ENCODE results near the gene RBM20. TPM values are rescaled to one million over a fixed set of nuclear protein-coding genes. Genes with fewer than 3 reads are reported as not detected.

Gene RBM20
- total RNA-seq, 2 donors from 2014 or later: 0.06 to 0.20 TPM

- Mint-ChIP-seq H3K27ac (no peak overlapping the region), H3K9me3 (peaks cover 0 to 4% of the 10 kb centered on the region in 2 donors), H3K36me3 (no peaks in the 10 kb centered on the region)
- DNase-seq (ENCODE audit: low spot score in 2 of 2) (no peak), ATAC-seq (no peak)
Measured at GRCh38 chr10:110840225-110840922, 196.2 kb downstream of the RBM20 start.

GRCh38 chr10:110840923-110841428 is 196.8 kb downstream of the RBM20 start:
- Mint-ChIP-seq H3K36me3 (no peaks in the 10 kb centered on the region), H3K27ac (peak overlapping the region in 1 of 2 donors; percentile 81), H3K9me3 (peaks cover 0 to 4% of the 10 kb centered on the region in 2 donors)
- ATAC-seq: no peak
- no peak for DNase-seq (ENCODE audit: low spot score in 2 of 2)

- Mint-ChIP-seq H3K36me3 (no peaks in the 10 kb centered on the region), H3K9me3 (peaks cover 0 to 4% of the 10 kb centered on the region in 2 donors), H3K27ac (peak overlapping the region in 1 of 2 donors; percentile 81)
- ATAC-seq (peak; percentile 56 to 61), DNase-seq (ENCODE audit: low spot score in 2 of 2) (no peak)
Measured at GRCh38 chr10:110841767-110842267, 197.7 kb downstream of the RBM20 start.

GRCh38 chr10:110842326-110842904 is 198.3 kb downstream of the RBM20 start:
- Mint-ChIP-seq H3K36me3 (no peaks in the 10 kb centered on the region), H3K9me3 (peaks cover 0 to 4% of the 10 kb centered on the region in 2 donors), H3K27ac (peak overlapping the region; percentile 81 to 85)
- peak in 1 of 2 donors; percentile 17 for ATAC-seq
- DNase-seq (ENCODE audit: low spot score in 2 of 2): no peak

DNA sequence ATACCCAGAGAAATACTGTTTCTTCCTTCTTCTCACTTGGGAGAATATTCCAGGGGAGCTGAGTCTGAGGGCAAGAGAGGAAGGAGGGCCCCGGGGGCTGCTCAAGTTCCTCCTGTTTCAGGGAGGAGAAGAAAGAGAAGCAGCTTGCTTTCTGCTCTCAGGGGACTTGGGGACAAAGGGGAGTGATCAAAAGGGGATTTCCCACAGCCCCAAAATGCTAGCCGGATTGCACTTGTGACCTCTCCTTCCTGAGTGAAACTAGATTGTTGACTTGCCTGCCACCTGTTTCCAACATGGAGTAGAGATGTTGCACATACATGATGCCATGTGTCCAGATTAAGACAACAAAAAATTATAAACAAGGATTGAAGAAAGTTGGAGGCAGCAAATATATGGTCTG is 198.9 kb downstream of the RBM20 start:
- H3K9me3 Mint-ChIP-seq: peaks cover 0 to 4% of the 10 kb centered on the region in 2 donors
- no peaks in the 10 kb centered on the region for H3K36me3 Mint-ChIP-seq
- peak overlapping the region; percentile 81 to 85 for H3K27ac Mint-ChIP-seq
- DNase-seq (ENCODE audit: low spot score in 2 of 2) (peak in 1 of 2 donors; percentile 42), ATAC-seq (peak; percentile 76 to 86)

DNA sequence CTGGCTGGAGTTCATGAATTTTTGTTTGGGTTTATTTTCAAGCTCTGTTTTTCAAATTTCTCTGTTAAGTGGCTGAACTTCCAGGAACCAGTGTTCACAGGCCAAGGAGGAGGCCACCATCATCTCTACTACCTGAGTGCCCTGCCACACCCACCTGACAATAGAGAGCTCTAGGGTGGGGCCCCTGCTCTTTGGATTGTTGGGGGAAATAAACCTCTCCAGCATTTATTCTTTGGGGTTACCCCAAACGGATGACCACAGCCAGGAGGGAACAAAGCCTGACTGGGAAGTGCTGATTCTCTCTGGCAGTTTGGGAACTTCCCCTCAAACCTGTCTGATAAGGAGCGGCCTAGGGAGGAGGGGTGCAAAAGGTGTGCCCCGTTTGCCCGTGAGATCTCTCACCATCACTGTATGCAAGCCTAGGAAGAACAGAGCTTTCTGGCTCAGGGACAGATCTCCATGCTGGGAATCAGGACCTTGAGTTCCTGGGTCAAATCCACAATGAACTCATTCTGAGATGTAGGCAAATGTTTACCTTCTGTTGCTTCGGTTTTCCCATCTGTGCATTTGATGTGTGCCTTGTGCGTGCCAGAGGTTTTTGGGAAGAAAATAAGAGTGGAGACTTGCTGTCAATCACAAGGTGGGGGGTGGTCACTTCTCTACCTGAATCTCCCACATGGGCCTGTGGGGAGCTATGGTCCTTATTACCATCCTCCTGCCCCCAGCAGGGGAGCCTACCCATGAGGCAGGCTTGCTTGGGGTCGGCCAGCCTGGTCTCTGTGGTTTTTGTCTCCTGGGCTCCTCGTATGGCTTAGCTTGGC is 199.9 kb downstream of the RBM20 start:
- DNase-seq (ENCODE audit: low spot score in 2 of 2): no peak
- Mint-ChIP-seq H3K9me3 (peaks cover 0 to 4% of the 10 kb centered on the region in 2 donors), H3K36me3 (no peaks in the 10 kb centered on the region), H3K27ac (peak overlapping the region; percentile 29 to 81)
- no peak for ATAC-seq

DNA sequence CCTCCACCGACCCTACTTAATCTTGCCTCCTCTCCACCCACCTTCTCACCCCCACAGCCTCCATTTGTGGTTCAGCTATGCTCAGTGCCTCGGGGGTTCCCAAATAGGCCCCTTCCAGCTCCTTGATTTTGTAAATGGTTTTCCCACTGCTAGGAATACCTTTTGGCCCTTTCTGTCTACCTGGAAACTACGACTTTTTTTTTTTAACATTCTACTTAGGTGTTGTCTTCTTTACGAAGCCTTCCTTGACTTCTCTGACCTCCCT is 200.4 kb downstream of the RBM20 start:
- ATAC-seq (no peak), DNase-seq (ENCODE audit: low spot score in 2 of 2) (no peak)
- Mint-ChIP-seq H3K9me3 (peaks cover 0 to 4% of the 10 kb centered on the region in 2 donors), H3K27ac (peak overlapping the region in 1 of 2 donors; percentile 16), H3K36me3 (no peaks in the 10 kb centered on the region)

DNA sequence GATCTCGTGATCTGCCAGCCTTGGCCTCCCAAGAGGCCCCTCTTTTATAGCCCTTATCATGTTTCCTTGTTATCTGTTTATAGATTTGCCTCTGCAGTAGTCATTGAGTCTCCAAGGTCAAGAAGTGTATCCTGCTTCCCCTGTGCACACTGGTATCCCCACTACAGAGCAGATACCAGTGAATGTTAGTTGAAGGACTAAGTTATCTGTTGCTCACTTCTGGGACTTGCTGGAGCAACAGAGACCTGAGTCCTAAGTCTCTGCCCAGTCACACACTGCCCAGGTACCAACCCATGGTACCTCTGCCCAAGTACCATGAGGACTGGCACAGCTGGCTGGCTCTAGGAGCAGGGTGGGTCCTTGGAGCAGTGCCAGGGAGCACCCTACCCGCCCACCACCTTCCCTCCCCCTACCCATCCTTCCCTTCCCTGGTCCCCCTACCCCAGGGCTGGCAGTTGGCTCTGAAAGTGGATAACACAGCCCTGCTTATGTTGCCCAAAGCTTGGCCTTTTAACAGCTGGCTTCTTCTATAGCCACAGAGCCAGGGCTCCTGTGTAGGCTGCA is 201.1 kb downstream of the RBM20 start:
- H3K27ac Mint-ChIP-seq: peak overlapping the region in 1 of 2 donors; percentile 16
- ATAC-seq: no peak
- no peaks in the 10 kb centered on the region for H3K36me3 Mint-ChIP-seq
- peaks cover 0 to 4% of the 10 kb centered on the region in 2 donors for H3K9me3 Mint-ChIP-seq
- DNase-seq (ENCODE audit: low spot score in 2 of 2): no peak

GRCh38 chr10:110845756-110846620 is 201.9 kb downstream of the RBM20 start:
- DNase-seq (ENCODE audit: low spot score in 2 of 2) (no peak), ATAC-seq (no peak)
- peak overlapping the region in 1 of 2 donors; percentile 30 for H3K27ac Mint-ChIP-seq
- peaks cover 0 to 4% of the 10 kb centered on the region in 2 donors for H3K9me3 Mint-ChIP-seq
- no peaks in the 10 kb centered on the region for H3K36me3 Mint-ChIP-seq

DNA sequence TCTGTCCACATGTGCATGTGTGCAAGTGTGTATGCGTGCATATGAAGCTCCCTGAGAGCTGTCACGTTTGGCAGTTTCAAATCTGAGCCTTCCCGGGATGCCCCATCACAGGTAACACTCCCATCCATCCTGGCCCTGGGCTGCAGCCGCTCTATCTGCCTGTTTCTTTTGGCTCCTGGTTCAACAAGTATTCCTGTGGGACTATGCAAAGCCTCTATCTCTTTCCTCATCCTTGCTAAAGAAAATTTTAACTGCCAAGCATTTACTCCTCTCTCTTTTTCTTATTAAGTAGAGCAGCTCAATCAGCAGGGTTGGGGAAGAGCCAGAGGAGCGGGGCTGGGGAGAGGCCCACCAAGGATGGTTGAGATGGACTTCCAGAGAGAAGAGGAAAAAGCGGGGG is 203.2 kb downstream of the RBM20 start:
- no peak for ATAC-seq
- peak overlapping the region; percentile 28 to 37 for H3K27ac Mint-ChIP-seq
- H3K36me3 Mint-ChIP-seq: no peaks in the 10 kb centered on the region
- H3K9me3 Mint-ChIP-seq: peaks cover 0 to 4% of the 10 kb centered on the region in 2 donors
- no peak for DNase-seq (ENCODE audit: low spot score in 2 of 2)

- DNase-seq (ENCODE audit: low spot score in 2 of 2): no peak
- Mint-ChIP-seq H3K27ac (no peak overlapping the region), H3K9me3 (peaks cover 0 to 4% of the 10 kb centered on the region in 2 donors), H3K36me3 (no peaks in the 10 kb centered on the region)
- ATAC-seq: no peak
Measured at GRCh38 chr10:110848106-110848505, 204.0 kb downstream of the RBM20 start.

GRCh38 chr10:110850099-110850498 is 206.0 kb downstream of the RBM20 start:
- ATAC-seq (peak in 1 of 2 donors; percentile 12), DNase-seq (ENCODE audit: low spot score in 2 of 2) (no peak)
- no peaks in the 10 kb centered on the region for H3K36me3 Mint-ChIP-seq
- no peaks in the 10 kb centered on the region for H3K9me3 Mint-ChIP-seq
- no peak overlapping the region for H3K27ac Mint-ChIP-seq

DNA sequence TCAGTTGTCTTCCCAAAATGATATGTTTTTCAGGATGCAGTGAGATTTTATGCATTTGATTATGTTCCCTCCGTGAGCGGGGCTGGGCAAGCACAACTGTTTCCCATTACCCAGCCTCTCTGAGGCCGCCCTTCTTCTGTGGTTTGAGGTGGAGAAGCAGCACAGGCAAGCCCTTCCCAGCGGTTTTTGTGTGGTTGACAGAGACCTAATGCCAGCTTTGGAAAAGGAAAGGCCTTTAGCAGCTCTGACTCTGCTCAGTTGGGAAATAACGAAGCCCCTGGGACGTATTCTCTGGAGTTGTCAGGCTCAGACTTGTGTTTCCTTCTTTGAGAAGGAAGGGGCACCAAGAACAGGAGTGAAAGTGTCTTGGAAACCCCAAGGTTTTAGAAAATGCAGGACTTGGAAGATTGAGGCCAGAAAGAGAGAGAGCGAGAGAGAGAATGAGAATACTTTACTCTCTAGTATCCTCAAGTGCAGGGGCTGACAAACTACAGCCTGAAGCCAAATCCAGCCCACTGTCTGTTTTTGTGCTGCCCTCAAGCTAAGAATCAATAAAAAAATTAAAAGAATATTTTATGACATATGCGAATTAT is 207.0 kb downstream of the RBM20 start:
- DNase-seq (ENCODE audit: low spot score in 2 of 2): no peak
- no peak for ATAC-seq
- no peaks in the 10 kb centered on the region for H3K9me3 Mint-ChIP-seq
- H3K27ac Mint-ChIP-seq: no peak overlapping the region
- peaks cover 0 to 7% of the 10 kb centered on the region in 2 donors for H3K36me3 Mint-ChIP-seq

- H3K27ac Mint-ChIP-seq: peak overlapping the region; percentile 73 to 79
- DNase-seq (ENCODE audit: low spot score in 2 of 2) (peak in 1 of 2 donors; percentile 70), ATAC-seq (peak; percentile 87 to 93)
- H3K9me3 Mint-ChIP-seq: no peaks in the 10 kb centered on the region
- peaks cover 2 to 8% of the 10 kb centered on the region in 2 donors for H3K36me3 Mint-ChIP-seq
Measured at GRCh38 chr10:110852255-110852896, 208.2 kb downstream of the RBM20 start.

GRCh38 chr10:110852947-110853346 is 208.8 kb downstream of the RBM20 start:
- peak overlapping the region; percentile 73 to 79 for H3K27ac Mint-ChIP-seq
- peaks cover 8 to 12% of the 10 kb centered on the region in 2 donors for H3K36me3 Mint-ChIP-seq
- no peak for DNase-seq (ENCODE audit: low spot score in 2 of 2)
- peak; percentile 20 to 27 for ATAC-seq
- no peaks in the 10 kb centered on the region for H3K9me3 Mint-ChIP-seq

All from activated naive CD4-positive, alpha-beta T cell treated with anti-CD3 and anti-CD28 coated beads, Interleukin-2, amount 50 U/mL, for 72 hours (primary cell).